HCT116 (cell line): Measurements from ENCODE around the gene IL1R2. TPM values are rescaled to one million over a fixed set of nuclear protein-coding genes. Genes with fewer than 3 reads are reported as not detected.

Source experiments
- ATAC-seq: fragments of 200-7000 bp; cut with Tn5 transposase; 2 replicates; pipeline ENCODE4 v1.9.1; 2020; ENCODE audit warnings: mild to moderate bottlenecking, moderate library complexity
- BruUV-seq: library from RNA; stranded (reverse); fragments of 400-500 nt; replicated peaks from 2 replicates; lab custom pipeline; 2021; lab: Mats Ljungman, UMichigan
- CTCF ChIA-PET: fragments of 300-600 bp; sonication (Branson Sonifier 250); formaldehyde crosslinking; loops from one replicate; lab custom pipeline; 2021; ENCODE audit warnings: antibody characterized with exemption; lab: Charles Lee
- POLR2A ChIA-PET: fragments of 300-600, 350-600 bp; sonication (Branson Sonifier 250); formaldehyde crosslinking; loops from one replicate; lab custom pipeline; 2021; ENCODE audit warnings: antibody characterized with exemption; lab: Charles Lee
- RAD21 ChIA-PET, 2 experiments: fragments of 300-600 bp; sonication (Branson Sonifier 250); formaldehyde crosslinking; loops; one replicate each; lab custom pipeline; 2023; ENCODE audit warnings: low total read pairs in 2 of 2; ENCODE audit not compliant: uncharacterized antibody in 2 of 2, unreplicated experiment in 2 of 2, low non-redundant PET in 1 of 2; lab: Charles Lee
- DNase-seq: peaks from one replicate; pipeline ENCODE4 v3.0.0-alpha.2; 2010; ENCODE audit warnings: low read depth, low spot score
- H2AFZ ChIP-seq: fragments of 200-600 bp; shearing (Covaris generic), sonication (generic); 2 replicates; pipeline ENCODE4 v1.6.1; 2017; ENCODE audit warnings: low read depth, mixed run types, mixed read lengths, antibody characterized with exemption, low read length; ENCODE audit not compliant: poor library complexity, severe bottlenecking
- H3K27ac ChIP-seq: 2 replicates; pipeline ENCODE4 v1.5.1; 2012; ENCODE audit warnings: low read depth, low read length
- H3K27me3 ChIP-seq: fragments of 200-600 bp; sonication (generic); 2 replicates; pipeline ENCODE4 v1.6.1; 2016; ENCODE audit warnings: mixed run types, low read length, mixed read lengths; ENCODE audit not compliant: insufficient read depth
- H3K36me3 ChIP-seq, 2 experiments: fragments of 200-500 bp in 1 of 2; fragments of 200-600 bp in 1 of 2; sonication (Bioruptor generic) in 1 of 2; sonication (generic) in 1 of 2; 2 replicates each; pipeline versions ENCODE4 v1.5.1 to v1.6.1; 2014 to 2016; ENCODE audit warnings: low read length in 2 of 2, inconsistent platforms in 1 of 2, mixed read lengths in 1 of 2, mixed run types in 1 of 2; ENCODE audit not compliant: insufficient read depth in 2 of 2, control insufficient read depth in 1 of 2
- H3K4me1 ChIP-seq, 2 experiments: fragments of 200-600 bp in 1 of 2; sonication (generic) in 1 of 2; 2 replicates each; pipeline versions ENCODE4 v1.5.1 to v1.6.1; 2012 to 2017; ENCODE audit warnings: low read length in 2 of 2, inconsistent platforms in 1 of 2, mild to moderate bottlenecking in 1 of 2, mixed read lengths in 1 of 2, mixed run types in 1 of 2, moderate library complexity in 1 of 2; ENCODE audit not compliant: insufficient read depth in 2 of 2, control insufficient read depth in 1 of 2
- H3K4me2 ChIP-seq: fragments of 200-600 bp; sonication (generic); 2 replicates; pipeline ENCODE4 v1.6.1; 2017; ENCODE audit warnings: mixed run types, low read length, mixed read lengths
- H3K4me3 ChIP-seq, 2 experiments: fragments of 200-600 bp in 1 of 2; sonication (generic) in 1 of 2; replicated peaks in 1 of 2; 2 replicates each; pipeline ENCODE4 v1.5.1; 2011 to 2016; ENCODE audit warnings: low read length in 2 of 2, control low read depth in 1 of 2, low read depth in 1 of 2, mild to moderate bottlenecking in 1 of 2, mixed read lengths in 1 of 2, mixed run types in 1 of 2
- H3K79me2 ChIP-seq: fragments of 200-600 bp; sonication (generic); 2 replicates; pipeline ENCODE4 v1.6.1; 2017; ENCODE audit warnings: mild to moderate bottlenecking, mixed run types, low read length, moderate library complexity, mixed read lengths; ENCODE audit not compliant: insufficient read depth
- H3K9ac ChIP-seq: fragments of 200-600 bp; sonication (generic); 2 replicates; pipeline ENCODE4 v1.6.1; 2016; ENCODE audit warnings: low read length, mixed read lengths
- H3K9me2 ChIP-seq: fragments of 200-600 bp; sonication (generic), shearing (Covaris generic); 2 replicates; pipeline ENCODE4 v1.6.1; 2017; ENCODE audit warnings: mixed run types, mild to moderate bottlenecking, moderate library complexity; ENCODE audit not compliant: insufficient read depth
- H3K9me3 ChIP-seq, 2 experiments: fragments of 200-500 bp in 1 of 2; fragments of 200-600 bp in 1 of 2; sonication (Bioruptor generic) in 1 of 2; sonication (generic) in 1 of 2; 2 replicates each; pipeline ENCODE4 v1.6.1; 2014 to 2017; ENCODE audit warnings: low read length in 2 of 2, mixed read lengths in 2 of 2, inconsistent platforms in 1 of 2, low read depth in 1 of 2, mild to moderate bottlenecking in 1 of 2, mixed run types in 1 of 2, moderate library complexity in 1 of 2; ENCODE audit not compliant: control insufficient read depth in 1 of 2, insufficient read depth in 1 of 2
- H4K20me1 ChIP-seq: fragments of 200-600 bp; sonication (generic), shearing (Covaris generic); 2 replicates; pipeline ENCODE4 v1.6.1; 2017; ENCODE audit warnings: mixed run types, mild to moderate bottlenecking, moderate library complexity; ENCODE audit not compliant: insufficient read depth
- CBX3 ChIP-seq: IDR thresholded peaks from 2 replicates; pipeline ENCODE4 v1.6.1; 2012; ENCODE audit warnings: low read depth
- CEBPB ChIP-seq: IDR thresholded peaks from 2 replicates; pipeline ENCODE4 v1.6.1; 2012; ENCODE audit warnings: low read depth
- EGR1 ChIP-seq: IDR thresholded peaks from 2 replicates; pipeline ENCODE4 v1.6.1; 2012; ENCODE audit warnings: low read depth
- ELF1 ChIP-seq: IDR thresholded peaks from 2 replicates; pipeline ENCODE4 v1.6.1; 2012; ENCODE audit warnings: low read depth, borderline replicate concordance
- EZH2phosphoT487 ChIP-seq: fragments of 200-600 bp; IDR thresholded peaks from 2 replicates; pipeline ENCODE4 v1.6.1; 2018; ENCODE audit warnings: antibody characterized with exemption, borderline replicate concordance
- JUND ChIP-seq: IDR thresholded peaks from 2 replicates; pipeline ENCODE4 v1.6.1; 2012
- POLR2A ChIP-seq: IDR thresholded peaks from 2 replicates; pipeline ENCODE4 v1.7.0; 2011; ENCODE audit warnings: borderline replicate concordance; ENCODE audit not compliant: insufficient read depth, insufficient read length; ENCODE audit errors: extremely low read depth
- POLR2AphosphoS5 ChIP-seq: IDR thresholded peaks from 2 replicates; pipeline ENCODE4 v1.6.1; 2011; ENCODE audit warnings: mild to moderate bottlenecking, low read depth, low read length, moderate library complexity
- RAD21 ChIP-seq: IDR thresholded peaks from 2 replicates; pipeline ENCODE4 v1.6.1; 2012; ENCODE audit warnings: low read depth, mild to moderate bottlenecking
- SIN3A ChIP-seq: IDR thresholded peaks from 2 replicates; pipeline ENCODE4 v1.6.1; 2012; ENCODE audit warnings: low read depth
- SRF ChIP-seq: IDR thresholded peaks from 2 replicates; pipeline ENCODE4 v1.6.1; 2012; ENCODE audit warnings: low read depth
- TCF7L2 ChIP-seq: IDR thresholded peaks from 2 replicates; pipeline ENCODE4 v1.7.0; 2011; ENCODE audit warnings: borderline replicate concordance, inconsistent platforms; ENCODE audit not compliant: insufficient read depth, insufficient read length; ENCODE audit errors: extremely low read depth
- YY1 ChIP-seq: IDR thresholded peaks from 2 replicates; pipeline ENCODE4 v1.6.1; 2011; ENCODE audit warnings: low read length, low read depth, moderate library complexity, mild to moderate bottlenecking; ENCODE audit not compliant: insufficient replicate concordance; ENCODE audit errors: extremely low read depth
- ZFX ChIP-seq: fragments of 450-650 bp; IDR thresholded peaks from 2 replicates; pipeline ENCODE4 v1.6.1; 2017
- ZNF274 ChIP-seq: fragments of 200-500 bp; sonication (Bioruptor generic); IDR thresholded peaks from 2 replicates; pipeline ENCODE4 v1.6.1; 2014; ENCODE audit warnings: mild to moderate bottlenecking, low read depth, low read length, inconsistent platforms
- intact Hi-C: fragments of 100-400 bp; cut with micrococcal nuclease; formaldehyde crosslinking; loops from 2 replicates; pipeline ENCODE4 v1.10.0; 2022
- total RNA-seq: library from RNA; stranded (reverse); gene quantifications from one replicate; pipeline ENCODE4 v1.2.1, GENCODE V29; 2021; ENCODE audit not compliant: unreplicated experiment
- TF ChIP-seq, protein P1 (sequence below): IDR thresholded peaks from 2 replicates; pipeline ENCODE4 v1.6.1; 2012; ENCODE audit warnings: low read depth
- TF ChIP-seq, protein P2 (sequence below), 3 experiments: fragments of 200-600 bp in 1 of 3; sonication (generic) in 1 of 3; IDR thresholded peaks in 2 of 3; conservative IDR thresholded peaks in 1 of 3; 2 replicates each; pipeline ENCODE4 v1.5.1; 2012 to 2017; ENCODE audit warnings: low read depth in 2 of 3, low read length in 2 of 3, antibody characterized with exemption in 1 of 3, borderline replicate concordance in 1 of 3, control low read depth in 1 of 3, mild to moderate bottlenecking in 1 of 3, mixed read lengths in 1 of 3, mixed run types in 1 of 3, moderate library complexity in 1 of 3; ENCODE audit not compliant: insufficient read depth in 1 of 3
- TF ChIP-seq, protein P3 (sequence below): IDR thresholded peaks from 2 replicates; pipeline ENCODE4 v1.6.1; 2012
- TF ChIP-seq, protein P4 (sequence below): IDR thresholded peaks from 2 replicates; pipeline ENCODE4 v1.6.1; 2012

IL1R2 gene
- total RNA-seq, 1 experiment from 2014 or later, result 0.52 TPM

DNA sequence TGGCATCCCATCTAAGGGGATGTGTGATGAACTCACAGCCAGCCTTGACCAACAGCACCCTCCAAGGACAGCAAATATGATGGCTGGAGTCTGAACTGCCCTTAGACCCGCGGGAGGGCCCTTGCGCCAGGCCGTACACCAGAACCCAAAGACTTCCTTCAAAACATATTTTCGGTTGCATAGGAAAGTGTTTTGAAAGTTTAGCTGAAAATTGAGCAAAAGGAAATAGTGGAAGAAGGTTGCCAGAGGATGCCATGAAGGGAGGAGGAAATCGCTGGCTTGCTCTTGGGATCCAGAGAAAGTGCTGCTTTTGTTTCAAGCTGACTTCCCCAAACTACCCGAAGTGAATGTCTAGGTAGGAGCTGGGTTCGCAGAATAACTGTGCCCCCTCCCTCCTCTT lies 61.3 kb downstream of the IL1R2 start (continued):
- TF ChIP-seq, protein P1, sequence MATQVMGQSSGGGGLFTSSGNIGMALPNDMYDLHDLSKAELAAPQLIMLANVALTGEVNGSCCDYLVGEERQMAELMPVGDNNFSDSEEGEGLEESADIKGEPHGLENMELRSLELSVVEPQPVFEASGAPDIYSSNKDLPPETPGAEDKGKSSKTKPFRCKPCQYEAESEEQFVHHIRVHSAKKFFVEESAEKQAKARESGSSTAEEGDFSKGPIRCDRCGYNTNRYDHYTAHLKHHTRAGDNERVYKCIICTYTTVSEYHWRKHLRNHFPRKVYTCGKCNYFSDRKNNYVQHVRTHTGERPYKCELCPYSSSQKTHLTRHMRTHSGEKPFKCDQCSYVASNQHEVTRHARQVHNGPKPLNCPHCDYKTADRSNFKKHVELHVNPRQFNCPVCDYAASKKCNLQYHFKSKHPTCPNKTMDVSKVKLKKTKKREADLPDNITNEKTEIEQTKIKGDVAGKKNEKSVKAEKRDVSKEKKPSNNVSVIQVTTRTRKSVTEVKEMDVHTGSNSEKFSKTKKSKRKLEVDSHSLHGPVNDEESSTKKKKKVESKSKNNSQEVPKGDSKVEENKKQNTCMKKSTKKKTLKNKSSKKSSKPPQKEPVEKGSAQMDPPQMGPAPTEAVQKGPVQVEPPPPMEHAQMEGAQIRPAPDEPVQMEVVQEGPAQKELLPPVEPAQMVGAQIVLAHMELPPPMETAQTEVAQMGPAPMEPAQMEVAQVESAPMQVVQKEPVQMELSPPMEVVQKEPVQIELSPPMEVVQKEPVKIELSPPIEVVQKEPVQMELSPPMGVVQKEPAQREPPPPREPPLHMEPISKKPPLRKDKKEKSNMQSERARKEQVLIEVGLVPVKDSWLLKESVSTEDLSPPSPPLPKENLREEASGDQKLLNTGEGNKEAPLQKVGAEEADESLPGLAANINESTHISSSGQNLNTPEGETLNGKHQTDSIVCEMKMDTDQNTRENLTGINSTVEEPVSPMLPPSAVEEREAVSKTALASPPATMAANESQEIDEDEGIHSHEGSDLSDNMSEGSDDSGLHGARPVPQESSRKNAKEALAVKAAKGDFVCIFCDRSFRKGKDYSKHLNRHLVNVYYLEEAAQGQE, result no peak
- TF ChIP-seq POLR2AphosphoS5 (no peak), JUND (no peak), POLR2A (no peak), YY1 (no peak), CEBPB (no peak)
- TF ChIP-seq, protein P2, sequence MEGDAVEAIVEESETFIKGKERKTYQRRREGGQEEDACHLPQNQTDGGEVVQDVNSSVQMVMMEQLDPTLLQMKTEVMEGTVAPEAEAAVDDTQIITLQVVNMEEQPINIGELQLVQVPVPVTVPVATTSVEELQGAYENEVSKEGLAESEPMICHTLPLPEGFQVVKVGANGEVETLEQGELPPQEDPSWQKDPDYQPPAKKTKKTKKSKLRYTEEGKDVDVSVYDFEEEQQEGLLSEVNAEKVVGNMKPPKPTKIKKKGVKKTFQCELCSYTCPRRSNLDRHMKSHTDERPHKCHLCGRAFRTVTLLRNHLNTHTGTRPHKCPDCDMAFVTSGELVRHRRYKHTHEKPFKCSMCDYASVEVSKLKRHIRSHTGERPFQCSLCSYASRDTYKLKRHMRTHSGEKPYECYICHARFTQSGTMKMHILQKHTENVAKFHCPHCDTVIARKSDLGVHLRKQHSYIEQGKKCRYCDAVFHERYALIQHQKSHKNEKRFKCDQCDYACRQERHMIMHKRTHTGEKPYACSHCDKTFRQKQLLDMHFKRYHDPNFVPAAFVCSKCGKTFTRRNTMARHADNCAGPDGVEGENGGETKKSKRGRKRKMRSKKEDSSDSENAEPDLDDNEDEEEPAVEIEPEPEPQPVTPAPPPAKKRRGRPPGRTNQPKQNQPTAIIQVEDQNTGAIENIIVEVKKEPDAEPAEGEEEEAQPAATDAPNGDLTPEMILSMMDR (IDR thresholded peaks at IDR 0.05 in 2 of 3, conservative IDR thresholded peaks at IDR 0.05 in 1 of 3; ENCODE audit: borderline replicate concordance in 1 of 3, insufficient read depth in 1 of 3, low read depth in 2 of 3, low read length in 2 of 3), result no peak
- TF ChIP-seq, all 23 proteins: peak for 0

DNA sequence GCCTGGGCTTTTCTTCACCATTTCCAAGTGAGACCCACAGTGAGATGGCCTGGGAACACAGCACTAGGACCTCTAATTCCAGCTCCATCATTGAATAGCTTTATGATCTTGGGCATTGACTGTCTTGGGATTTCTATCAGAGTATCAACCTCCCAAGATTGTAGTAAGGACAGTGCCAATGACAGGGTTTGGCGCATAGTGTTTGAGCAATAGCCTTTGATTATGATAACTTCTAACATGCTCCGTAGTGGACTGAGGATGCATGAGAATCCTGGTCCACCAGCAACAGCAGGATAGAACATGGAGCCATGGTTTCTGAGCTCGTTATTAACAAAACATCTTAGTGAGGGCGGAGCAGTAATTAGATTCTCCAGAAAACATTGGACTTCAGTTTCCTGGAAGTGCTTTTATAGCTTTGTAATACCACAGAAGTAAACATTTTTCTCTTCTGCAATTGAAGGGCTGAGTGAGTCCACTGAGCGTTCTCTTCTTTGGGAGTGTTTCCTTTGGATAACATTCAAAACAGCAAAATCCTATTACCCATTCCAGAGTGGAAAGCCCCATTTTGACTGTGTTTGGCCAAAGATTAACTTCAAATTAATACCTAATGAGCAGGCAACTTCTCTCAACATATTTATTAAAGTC lies 63.7 kb downstream of the IL1R2 start:
- ATAC-seq, result no peak
- no peak overlapping the region for H3K9ac ChIP-seq
- H3K36me3 ChIP-seq, result no peaks in the 10 kb centered on the region
- H4K20me1 ChIP-seq, result no peaks in the 10 kb centered on the region
- no peaks in the 10 kb centered on the region for H3K9me2 ChIP-seq
- no peaks in the 10 kb centered on the region for H3K27me3 ChIP-seq
- no TSS peak for BruUV-seq
- H3K4me1 ChIP-seq, result no peaks in the 10 kb centered on the region; a peak in 1 of 4 replicates
- RAD21 ChIA-PET, result no interaction called here
- intact Hi-C loops, result no loop called here
- no peak overlapping the region for H3K27ac ChIP-seq
- DNase-seq, result no peak
- CTCF ChIA-PET, result no interaction called here
- no peaks in the 10 kb centered on the region for H3K9me3 ChIP-seq
- POLR2A ChIA-PET, result interaction anchor here (1.5 kb wide), 1 partner anchor 9 kb away, joined by 4 read pairs; no protein-coding TSS in a partner anchor
- no peak overlapping the region for H2AFZ ChIP-seq
- no peak overlapping the region for H3K4me2 ChIP-seq
- no peaks in the 10 kb centered on the region for H3K79me2 ChIP-seq
- H3K4me3 ChIP-seq, result no peak overlapping the region
- TF ChIP-seq SRF (no peak), RAD21 (no peak), ELF1 (no peak), JUND (no peak), SIN3A (no peak), EZH2phosphoT487 (no peak), ZNF274 (no peak), EGR1 (no peak), ZFX (no peak), CEBPB (no peak), POLR2AphosphoS5 (no peak), TCF7L2 (no peak), CBX3 (no peak)
- TF ChIP-seq, protein P3, sequence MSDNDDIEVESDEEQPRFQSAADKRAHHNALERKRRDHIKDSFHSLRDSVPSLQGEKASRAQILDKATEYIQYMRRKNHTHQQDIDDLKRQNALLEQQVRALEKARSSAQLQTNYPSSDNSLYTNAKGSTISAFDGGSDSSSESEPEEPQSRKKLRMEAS, result no peak
- TF ChIP-seq, protein P4, sequence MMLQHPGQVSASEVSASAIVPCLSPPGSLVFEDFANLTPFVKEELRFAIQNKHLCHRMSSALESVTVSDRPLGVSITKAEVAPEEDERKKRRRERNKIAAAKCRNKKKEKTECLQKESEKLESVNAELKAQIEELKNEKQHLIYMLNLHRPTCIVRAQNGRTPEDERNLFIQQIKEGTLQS, result no peak
